ENCODE data around the gene TMEM190.
A peak's percentile ranks its signal among the peaks of the same experiment; 100 is the strongest.

Gene TMEM190

DNA sequence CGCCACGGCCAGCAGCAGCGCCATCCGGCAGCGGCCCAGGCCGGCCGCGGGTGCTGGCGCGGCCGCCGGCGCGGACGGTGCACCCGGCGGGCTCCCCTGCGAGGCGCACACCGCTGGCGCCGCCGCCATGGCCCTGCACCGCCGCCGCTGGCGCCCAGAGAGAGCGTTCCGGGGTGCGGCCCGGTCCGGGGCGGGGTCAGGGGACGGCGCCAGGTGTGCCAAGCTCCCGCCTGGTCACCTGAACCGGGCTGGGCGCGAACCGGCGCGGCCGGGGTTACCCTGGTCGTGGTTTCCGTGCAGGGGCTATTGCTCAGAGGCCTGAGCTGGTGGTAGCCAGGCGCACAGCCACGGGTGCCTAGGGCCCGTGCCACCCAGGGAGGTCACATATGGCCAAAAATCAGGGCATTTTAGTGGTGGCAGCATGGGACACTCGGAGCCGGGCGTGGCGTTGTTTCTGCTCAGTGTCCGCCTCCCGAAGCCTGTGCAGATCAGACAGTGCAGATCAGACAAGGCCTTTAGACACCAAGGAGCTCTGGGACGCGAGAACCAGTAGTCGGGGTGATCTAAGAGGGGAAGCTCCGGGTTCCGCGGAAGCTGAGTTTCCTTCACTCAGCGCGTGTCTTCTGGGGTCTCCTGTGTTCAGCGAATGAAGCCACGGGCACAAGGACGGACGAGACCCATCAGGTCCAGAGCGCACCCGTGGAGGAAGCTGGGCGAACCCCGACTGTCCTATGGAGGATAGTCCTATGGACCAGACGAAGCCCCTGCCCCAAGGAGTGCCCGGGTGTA lies 7.7 kb downstream of the TMEM190 start, which contains the start of gene TMEM238:
TMEM238 (minus strand) TSS at position 162 of the 789 bp plus-strand sequence; CDS start at position 129, 33 bp downstream.
- H3K4me3 ChIP-seq (ENCODE audit: low read depth in 1 of 2, low read length in 2 of 2), result peak within 1 kb of the TSS; percentile 79 to 99
- H3K4me1 ChIP-seq (ENCODE audit: control insufficient read depth in 1 of 2, insufficient read depth in 2 of 2, low read length in 2 of 2), result peaks cover 36 to 41% of the 10 kb centered on the region in 2 donors
- no peaks in the 10 kb centered on the region for H3K27me3 ChIP-seq (ENCODE audit: control insufficient read depth in 1 of 2, insufficient read depth in 2 of 2, low read length in 2 of 2)
- peak within 1 kb of the TSS; percentile 94 for H3K27ac ChIP-seq (ENCODE audit: low read depth, low read length)
- peak within 1 kb of the TSS; percentile 83 to 94 for H3K9ac ChIP-seq (ENCODE audit: low read depth in 1 of 2, low read length in 2 of 2)
- peaks cover 23 to 25% of the 10 kb centered on the region in 2 donors for H3K36me3 ChIP-seq (ENCODE audit: control insufficient read depth in 1 of 2, insufficient read depth in 2 of 2, low read length in 2 of 2)
- no peaks in the 10 kb centered on the region for H3K9me3 ChIP-seq (ENCODE audit: control insufficient read depth in 1 of 2, low read length in 2 of 2)

DNA sequence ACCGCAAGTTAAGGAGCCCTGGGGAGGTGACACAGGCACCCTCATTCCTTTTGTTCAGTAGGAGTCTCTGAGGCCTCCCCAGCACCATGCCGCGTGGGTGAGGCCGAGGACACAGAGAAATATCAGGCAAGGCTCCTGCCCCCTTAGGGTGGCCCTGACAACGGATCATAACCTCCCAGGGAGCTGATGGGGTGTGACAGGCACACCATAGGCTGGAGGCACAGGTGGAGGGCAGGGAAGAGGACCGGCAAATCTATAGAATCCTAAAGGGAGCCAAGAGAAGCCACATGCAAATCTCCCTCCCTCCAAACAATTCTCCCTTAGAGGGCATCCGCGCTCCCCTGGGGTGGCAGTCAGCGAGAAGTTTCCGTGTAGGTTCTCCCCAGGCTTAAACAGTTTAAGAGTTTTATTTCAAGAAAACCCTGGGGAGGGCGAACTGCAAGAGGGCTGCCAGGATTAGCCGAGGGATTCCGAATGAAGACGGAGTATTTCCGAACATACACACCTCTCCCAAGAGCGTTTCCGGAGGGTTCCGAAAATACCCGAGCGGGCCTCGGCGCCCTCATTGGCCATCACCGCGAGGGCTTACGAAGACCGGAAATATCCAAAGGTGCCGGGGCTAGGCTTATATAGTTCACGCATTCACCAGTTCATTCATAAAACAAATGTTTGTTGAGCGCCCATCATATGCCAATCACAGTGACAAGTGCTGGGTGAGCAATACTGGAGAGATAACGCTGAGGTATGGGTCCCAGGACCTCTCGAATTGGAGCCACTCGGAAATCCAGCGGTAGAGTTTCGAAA lies 8.5 kb downstream of the TMEM190 start:
- Histone ChIP-seq H3K27me3 (ENCODE audit: control insufficient read depth in 1 of 2, insufficient read depth in 2 of 2, low read length in 2 of 2) (no peaks in the 10 kb centered on the region), H3K9ac (ENCODE audit: low read depth in 1 of 2, low read length in 2 of 2) (peak overlapping the region; percentile 82 to 94), H3K27ac (ENCODE audit: low read depth, low read length) (peak overlapping the region; percentile 94), H3K9me3 (ENCODE audit: control insufficient read depth in 1 of 2, low read length in 2 of 2) (no peaks in the 10 kb centered on the region), H3K4me3 (ENCODE audit: low read depth in 1 of 2, low read length in 2 of 2) (peak overlapping the region; percentile 78 to 99), H3K36me3 (ENCODE audit: control insufficient read depth in 1 of 2, insufficient read depth in 2 of 2, low read length in 2 of 2) (peaks cover 31 to 33% of the 10 kb centered on the region in 2 donors), H3K4me1 (ENCODE audit: control insufficient read depth in 1 of 2, insufficient read depth in 2 of 2, low read length in 2 of 2) (peaks cover 36 to 43% of the 10 kb centered on the region in 2 donors)

GRCh38 chr19:55385724-55386492 lies 9.3 kb downstream of the TMEM190 start, which contains the start of gene RPL28:
TSS of gene RPL28 (plus strand) at chr19:55385932. CDS start at chr19:55386358, 426 bp downstream.
- H3K4me1 ChIP-seq (ENCODE audit: control insufficient read depth in 1 of 2, insufficient read depth in 2 of 2, low read length in 2 of 2), result peaks cover 39 to 43% of the 10 kb centered on the region in 2 donors

DNA sequence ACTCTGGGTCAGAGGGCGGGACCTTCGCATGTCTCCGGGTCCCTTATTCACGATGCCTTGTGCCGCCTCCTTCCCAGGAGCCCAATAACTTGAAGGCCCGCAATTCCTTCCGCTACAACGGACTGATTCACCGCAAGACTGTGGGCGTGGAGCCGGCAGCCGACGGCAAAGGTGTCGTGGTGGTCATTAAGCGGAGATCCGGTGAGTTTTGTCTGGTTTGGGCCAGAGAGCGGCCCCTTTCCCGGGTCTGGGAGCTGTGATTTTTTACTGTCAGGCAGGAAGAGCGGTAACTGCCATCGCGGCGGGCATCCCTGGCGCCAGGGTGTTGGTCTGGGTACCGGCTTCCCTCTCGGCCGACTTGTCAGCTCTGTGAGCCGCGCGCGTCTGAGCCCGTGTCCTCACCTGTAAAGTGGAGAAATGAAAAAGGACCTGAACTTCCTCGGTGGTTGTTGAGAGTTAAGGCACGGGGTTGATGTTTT lies 9.9 kb downstream of the TMEM190 start:
- H3K27ac ChIP-seq (ENCODE audit: low read depth, low read length), result peak overlapping the region; percentile 94
- peaks cover 39 to 43% of the 10 kb centered on the region in 2 donors for H3K4me1 ChIP-seq (ENCODE audit: control insufficient read depth in 1 of 2, insufficient read depth in 2 of 2, low read length in 2 of 2)
- peak overlapping the region; percentile 84 to 99 for H3K4me3 ChIP-seq (ENCODE audit: low read depth in 1 of 2, low read length in 2 of 2)
- H3K36me3 ChIP-seq (ENCODE audit: control insufficient read depth in 1 of 2, insufficient read depth in 2 of 2, low read length in 2 of 2), result peaks cover 38 to 46% of the 10 kb centered on the region in 2 donors
- H3K9ac ChIP-seq (ENCODE audit: low read depth in 1 of 2, low read length in 2 of 2), result peak overlapping the region; percentile 88 to 94
- H3K9me3 ChIP-seq (ENCODE audit: control insufficient read depth in 1 of 2, low read length in 2 of 2), result no peaks in the 10 kb centered on the region
- no peaks in the 10 kb centered on the region for H3K27me3 ChIP-seq (ENCODE audit: control insufficient read depth in 1 of 2, insufficient read depth in 2 of 2, low read length in 2 of 2)

More at GRCh38 chr19:55385724-55386492, 9.3 kb downstream of the TMEM190 start, which contains the start of gene RPL28:
- Histone ChIP-seq H3K36me3 (ENCODE audit: control insufficient read depth in 1 of 2, insufficient read depth in 2 of 2, low read length in 2 of 2) (peaks cover 31 to 40% of the 10 kb centered on the region in 2 donors), H3K9ac (ENCODE audit: low read depth in 1 of 2, low read length in 2 of 2) (peak within 1 kb of the TSS; percentile 88 to 94), H3K4me3 (ENCODE audit: low read depth in 1 of 2, low read length in 2 of 2) (peak within 1 kb of the TSS; percentile 84 to 99), H3K9me3 (ENCODE audit: control insufficient read depth in 1 of 2, low read length in 2 of 2) (no peaks in the 10 kb centered on the region), H3K27me3 (ENCODE audit: control insufficient read depth in 1 of 2, insufficient read depth in 2 of 2, low read length in 2 of 2) (no peaks in the 10 kb centered on the region), H3K27ac (ENCODE audit: low read depth, low read length) (peak within 1 kb of the TSS; percentile 94)

DNA sequence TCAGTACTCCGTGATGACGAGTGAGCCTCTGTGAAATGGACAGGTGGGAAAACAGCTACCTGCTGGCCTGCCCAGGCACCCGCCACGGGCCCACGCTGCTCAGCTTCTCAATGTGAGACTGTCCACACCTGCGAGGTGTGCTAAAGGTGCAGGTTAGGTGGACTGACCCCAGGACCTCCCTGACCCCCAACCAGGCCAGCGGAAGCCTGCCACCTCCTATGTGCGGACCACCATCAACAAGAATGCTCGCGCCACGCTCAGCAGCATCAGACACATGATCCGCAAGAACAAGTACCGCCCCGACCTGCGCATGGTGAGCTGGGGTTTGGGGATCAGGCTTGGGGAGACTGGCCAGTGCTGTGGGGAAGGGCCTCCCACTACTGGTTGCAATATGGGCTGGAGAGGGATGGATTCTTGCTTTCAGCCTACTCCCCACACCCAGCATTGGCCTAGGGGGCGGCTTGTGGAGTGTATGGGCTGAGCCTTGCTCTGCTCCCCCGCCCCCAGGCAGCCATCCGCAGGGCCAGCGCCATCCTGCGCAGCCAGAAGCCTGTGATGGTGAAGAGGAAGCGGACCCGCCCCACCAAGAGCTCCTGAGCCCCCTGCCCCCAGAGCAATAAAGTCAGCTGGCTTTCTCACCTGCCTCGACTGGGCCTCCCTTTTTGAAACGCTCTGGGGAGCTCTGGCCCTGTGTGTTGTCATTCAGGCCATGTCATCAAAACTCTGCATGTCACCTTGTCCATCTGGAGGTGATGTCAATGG lies 11.3 kb downstream of the TMEM190 start:
- peaks cover 36 to 43% of the 10 kb centered on the region in 2 donors for H3K4me1 ChIP-seq (ENCODE audit: control insufficient read depth in 1 of 2, insufficient read depth in 2 of 2, low read length in 2 of 2)
- H3K27me3 ChIP-seq (ENCODE audit: control insufficient read depth in 1 of 2, insufficient read depth in 2 of 2, low read length in 2 of 2), result no peaks in the 10 kb centered on the region
- peaks cover 40 to 46% of the 10 kb centered on the region in 2 donors for H3K36me3 ChIP-seq (ENCODE audit: control insufficient read depth in 1 of 2, insufficient read depth in 2 of 2, low read length in 2 of 2)
- H3K9ac ChIP-seq (ENCODE audit: low read depth in 1 of 2, low read length in 2 of 2), result peak overlapping the region; percentile 88 to 94
- H3K4me3 ChIP-seq (ENCODE audit: low read depth in 1 of 2, low read length in 2 of 2), result peak overlapping the region; percentile 84 to 99
- no peak overlapping the region for H3K27ac ChIP-seq (ENCODE audit: low read depth, low read length)
- H3K9me3 ChIP-seq (ENCODE audit: control insufficient read depth in 1 of 2, low read length in 2 of 2), result no peaks in the 10 kb centered on the region

- Histone ChIP-seq H3K27me3 (ENCODE audit: control insufficient read depth in 1 of 2, insufficient read depth in 2 of 2, low read length in 2 of 2) (no peaks in the 10 kb centered on the region), H3K9ac (ENCODE audit: low read depth in 1 of 2, low read length in 2 of 2) (no peak overlapping the region), H3K4me3 (ENCODE audit: low read depth in 1 of 2, low read length in 2 of 2) (no peak overlapping the region), H3K27ac (ENCODE audit: low read depth, low read length) (no peak overlapping the region), H3K4me1 (ENCODE audit: control insufficient read depth in 1 of 2, insufficient read depth in 2 of 2, low read length in 2 of 2) (peaks cover 30 to 34% of the 10 kb centered on the region in 2 donors), H3K9me3 (ENCODE audit: control insufficient read depth in 1 of 2, low read length in 2 of 2) (no peaks in the 10 kb centered on the region), H3K36me3 (ENCODE audit: control insufficient read depth in 1 of 2, insufficient read depth in 2 of 2, low read length in 2 of 2) (peaks cover 40 to 46% of the 10 kb centered on the region in 2 donors)
These were observed 13.0 kb downstream of the TMEM190 start for GRCh38 chr19:55389386-55390317.

DNA sequence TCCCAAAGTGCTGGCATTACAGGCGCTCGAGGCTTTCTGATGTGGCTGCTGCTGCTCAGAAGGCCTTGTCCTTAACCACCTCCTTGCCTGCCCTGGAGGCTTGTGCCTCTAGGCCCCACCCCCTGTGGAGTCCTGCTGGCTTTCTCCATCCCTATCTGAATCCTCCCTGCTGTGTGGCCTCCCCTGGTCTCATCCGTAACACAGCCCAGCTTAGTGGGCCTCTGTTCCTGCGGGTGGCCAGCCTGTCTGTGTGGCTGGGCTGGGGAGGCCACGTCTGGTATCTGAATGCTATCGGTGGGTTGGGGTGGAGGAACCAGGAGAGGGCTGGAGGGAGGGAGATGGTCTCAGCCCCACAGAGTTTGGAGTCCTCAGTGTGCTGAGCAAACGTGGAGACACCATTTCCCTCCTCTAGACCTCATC lies 13.8 kb downstream of the TMEM190 start:
- H3K9ac ChIP-seq (ENCODE audit: low read depth in 1 of 2, low read length in 2 of 2), result no peak overlapping the region
- no peaks in the 10 kb centered on the region for H3K27me3 ChIP-seq (ENCODE audit: control insufficient read depth in 1 of 2, insufficient read depth in 2 of 2, low read length in 2 of 2)
- no peak overlapping the region for H3K27ac ChIP-seq (ENCODE audit: low read depth, low read length)
- H3K9me3 ChIP-seq (ENCODE audit: control insufficient read depth in 1 of 2, low read length in 2 of 2), result no peaks in the 10 kb centered on the region
- no peak overlapping the region for H3K4me3 ChIP-seq (ENCODE audit: low read depth in 1 of 2, low read length in 2 of 2)
- H3K36me3 ChIP-seq (ENCODE audit: control insufficient read depth in 1 of 2, insufficient read depth in 2 of 2, low read length in 2 of 2), result peaks cover 40 to 46% of the 10 kb centered on the region in 2 donors
- peaks cover 29 to 30% of the 10 kb centered on the region in 2 donors for H3K4me1 ChIP-seq (ENCODE audit: control insufficient read depth in 1 of 2, insufficient read depth in 2 of 2, low read length in 2 of 2)

DNA sequence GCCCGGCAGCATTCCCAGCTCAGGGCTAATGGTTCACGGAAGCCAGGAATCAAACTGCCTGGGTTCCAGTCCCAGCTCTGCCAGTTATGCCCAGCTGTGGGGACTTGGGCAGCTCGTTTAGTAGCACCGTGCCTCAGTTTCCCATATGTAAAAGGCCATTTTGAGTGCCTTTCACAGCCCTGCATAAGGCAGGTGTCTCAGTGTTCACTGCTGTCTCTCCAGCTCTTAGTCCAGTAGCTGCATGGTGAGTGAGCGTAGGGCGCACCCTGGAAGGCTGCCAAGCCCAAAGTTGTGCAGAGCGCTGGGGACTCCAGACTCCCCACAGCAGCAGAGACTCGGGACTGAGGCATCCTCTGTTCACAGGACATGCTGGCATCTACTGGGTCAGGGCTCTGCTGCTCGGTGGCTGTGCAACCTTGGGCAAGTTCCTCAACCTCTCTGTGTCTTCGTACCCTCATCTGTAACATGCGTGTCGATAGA lies 14.6 kb downstream of the TMEM190 start:
- Histone ChIP-seq H3K4me1 (ENCODE audit: control insufficient read depth in 1 of 2, insufficient read depth in 2 of 2, low read length in 2 of 2) (peaks cover 29 to 30% of the 10 kb centered on the region in 2 donors), H3K36me3 (ENCODE audit: control insufficient read depth in 1 of 2, insufficient read depth in 2 of 2, low read length in 2 of 2) (peaks cover 40 to 46% of the 10 kb centered on the region in 2 donors), H3K27me3 (ENCODE audit: control insufficient read depth in 1 of 2, insufficient read depth in 2 of 2, low read length in 2 of 2) (no peaks in the 10 kb centered on the region), H3K9me3 (ENCODE audit: control insufficient read depth in 1 of 2, low read length in 2 of 2) (no peaks in the 10 kb centered on the region), H3K27ac (ENCODE audit: low read depth, low read length) (no peak overlapping the region), H3K4me3 (ENCODE audit: low read depth in 1 of 2, low read length in 2 of 2) (no peak overlapping the region), H3K9ac (ENCODE audit: low read depth in 1 of 2, low read length in 2 of 2) (no peak overlapping the region)

Measured in duodenal mucosa (tissue), 2 donors.